ENCODE measurements around the gene CCDC78. TPM values are rescaled to one million over a fixed set of nuclear protein-coding genes. Genes with fewer than 3 reads are reported as not detected.

CCDC78 gene
- total and polyA plus RNA-seq, 4 donors: 0.59 to 16.0 (median 10.3) TPM

DNA sequence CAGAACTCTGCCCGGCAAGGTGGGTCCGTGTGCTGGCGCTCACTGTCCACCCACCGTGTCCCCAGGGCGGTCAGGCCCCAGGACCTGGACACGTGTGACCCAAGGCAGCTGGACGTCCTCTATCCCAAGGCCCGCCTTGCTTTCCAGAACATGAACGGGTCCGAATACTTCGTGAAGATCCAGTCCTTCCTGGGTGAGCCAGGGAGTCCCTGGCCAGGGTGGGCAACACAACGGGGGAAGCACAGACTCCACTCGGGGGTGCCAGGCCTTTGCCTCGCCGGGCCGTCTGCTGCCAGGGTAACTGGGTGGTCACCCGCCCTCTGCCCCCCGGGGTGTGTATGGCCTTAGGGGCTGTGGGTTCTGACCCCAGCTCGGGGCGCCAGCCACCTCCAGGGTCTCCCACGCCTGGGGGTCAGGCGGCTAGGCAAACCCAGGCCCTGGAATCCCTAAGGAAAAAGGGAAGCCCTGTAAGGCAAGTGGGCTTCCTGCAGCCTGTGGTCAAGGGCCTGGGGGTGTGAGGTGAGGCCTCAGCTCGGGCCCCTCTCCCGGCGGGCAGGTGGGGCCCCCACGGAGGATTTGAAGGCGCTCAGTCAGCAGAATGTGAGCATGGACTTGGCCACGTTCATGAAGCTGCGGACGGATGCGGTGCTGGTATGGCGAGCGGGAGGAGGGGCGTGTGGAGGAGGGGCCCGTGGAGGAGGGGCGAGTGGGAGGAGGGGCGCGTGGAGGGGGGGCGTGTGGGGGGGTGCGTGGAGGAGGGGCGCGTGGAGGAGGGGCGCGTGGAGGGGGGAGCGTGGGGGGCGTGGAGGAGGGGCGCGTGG lies 40.8 kb upstream of the CCDC78 start:
- Histone ChIP-seq H3K4me1 (ENCODE audit: control insufficient read depth, insufficient read depth, low read length) (no peaks in the 10 kb centered on the region), H3K4me3 (ENCODE audit: low read depth, low read length) (no peak overlapping the region), H3K27ac (ENCODE audit: low read depth, low read length) (no peak overlapping the region), H3K36me3 (ENCODE audit: control insufficient read depth, insufficient read depth, low read length) (no peaks in the 10 kb centered on the region), H3K9me3 (ENCODE audit: control insufficient read depth, insufficient read depth, low read length) (no peaks in the 10 kb centered on the region), H3K27me3 (ENCODE audit: control insufficient read depth, insufficient read depth, low read length) (no peaks in the 10 kb centered on the region)
- DNase-seq (ENCODE audit: low read depth in 4 of 6, low spot score in 6 of 6): no peak
- WGBS (ENCODE audit: insufficient coverage): 81% methylated on average over 24 of the region's 48 CpGs

DNA sequence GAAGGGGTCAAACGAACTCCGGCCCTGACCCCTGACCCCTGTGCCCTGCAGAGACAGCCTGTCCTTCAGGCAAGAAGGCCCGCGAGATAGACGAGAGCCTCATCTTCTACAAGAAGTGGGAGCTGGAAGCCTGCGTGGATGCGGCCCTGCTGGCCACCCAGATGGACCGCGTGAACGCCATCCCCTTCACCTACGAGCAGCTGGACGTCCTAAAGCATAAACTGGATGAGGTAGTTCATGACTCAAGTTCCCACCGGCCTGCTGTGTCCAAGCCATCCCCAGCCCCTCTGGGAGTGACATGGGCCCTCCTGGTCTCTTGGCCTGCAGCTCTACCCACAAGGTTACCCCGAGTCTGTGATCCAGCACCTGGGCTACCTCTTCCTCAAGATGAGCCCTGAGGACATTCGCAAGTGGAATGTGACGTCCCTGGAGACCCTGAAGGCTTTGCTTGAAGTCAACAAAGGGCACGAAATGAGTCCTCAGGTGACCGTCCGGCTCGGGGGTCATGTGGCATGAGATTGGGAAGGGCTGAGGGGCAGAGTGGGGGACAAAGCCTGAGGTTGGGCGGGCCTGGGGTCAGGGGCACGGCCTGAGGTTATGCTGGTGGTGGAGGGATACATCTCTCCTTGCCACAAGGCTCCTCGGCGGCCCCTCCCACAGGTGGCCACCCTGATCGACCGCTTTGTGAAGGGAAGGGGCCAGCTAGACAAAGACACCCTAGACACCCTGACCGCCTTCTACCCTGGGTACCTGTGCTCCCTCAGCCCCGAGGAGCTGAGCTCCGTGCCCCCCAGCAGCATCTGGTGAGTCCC lies 40.0 kb upstream of the CCDC78 start:
- H3K4me1 ChIP-seq (ENCODE audit: control insufficient read depth, insufficient read depth, low read length): no peaks in the 10 kb centered on the region
- H3K4me3 ChIP-seq (ENCODE audit: low read depth, low read length): no peak overlapping the region
- H3K9me3 ChIP-seq (ENCODE audit: control insufficient read depth, insufficient read depth, low read length): no peaks in the 10 kb centered on the region
- WGBS (ENCODE audit: insufficient coverage): 90% methylated on average over 28 of the region's 29 CpGs
- no peaks in the 10 kb centered on the region for H3K36me3 ChIP-seq (ENCODE audit: control insufficient read depth, insufficient read depth, low read length)
- no peak for DNase-seq (ENCODE audit: low read depth in 4 of 6, low spot score in 6 of 6)
- no peak overlapping the region for H3K27ac ChIP-seq (ENCODE audit: low read depth, low read length)
- H3K27me3 ChIP-seq (ENCODE audit: control insufficient read depth, insufficient read depth, low read length): no peaks in the 10 kb centered on the region

DNA sequence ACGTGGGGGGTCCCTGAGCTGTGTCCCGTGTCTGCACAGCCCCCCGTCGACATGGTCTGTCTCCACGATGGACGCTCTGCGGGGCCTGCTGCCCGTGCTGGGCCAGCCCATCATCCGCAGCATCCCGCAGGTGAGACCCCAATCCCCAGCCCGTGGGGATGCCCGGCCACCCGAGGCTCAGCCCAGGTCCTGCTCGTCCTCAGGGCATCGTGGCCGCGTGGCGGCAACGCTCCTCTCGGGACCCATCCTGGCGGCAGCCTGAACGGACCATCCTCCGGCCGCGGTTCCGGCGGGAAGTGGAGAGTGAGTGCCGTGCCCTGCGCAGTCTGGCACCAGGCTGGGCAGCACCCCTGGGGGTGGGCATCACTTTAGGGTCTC lies 39.2 kb upstream of the CCDC78 start:
- no peaks in the 10 kb centered on the region for H3K9me3 ChIP-seq (ENCODE audit: control insufficient read depth, insufficient read depth, low read length)
- H3K4me1 ChIP-seq (ENCODE audit: control insufficient read depth, insufficient read depth, low read length): no peaks in the 10 kb centered on the region
- no peak overlapping the region for H3K27ac ChIP-seq (ENCODE audit: low read depth, low read length)
- no peaks in the 10 kb centered on the region for H3K27me3 ChIP-seq (ENCODE audit: control insufficient read depth, insufficient read depth, low read length)
- H3K4me3 ChIP-seq (ENCODE audit: low read depth, low read length): no peak overlapping the region
- DNase-seq (ENCODE audit: low read depth in 4 of 6, low spot score in 6 of 6): no peak
- 94% methylated on average over 27 of the region's 29 CpGs for WGBS (ENCODE audit: insufficient coverage)
- no peaks in the 10 kb centered on the region for H3K36me3 ChIP-seq (ENCODE audit: control insufficient read depth, insufficient read depth, low read length)

DNA sequence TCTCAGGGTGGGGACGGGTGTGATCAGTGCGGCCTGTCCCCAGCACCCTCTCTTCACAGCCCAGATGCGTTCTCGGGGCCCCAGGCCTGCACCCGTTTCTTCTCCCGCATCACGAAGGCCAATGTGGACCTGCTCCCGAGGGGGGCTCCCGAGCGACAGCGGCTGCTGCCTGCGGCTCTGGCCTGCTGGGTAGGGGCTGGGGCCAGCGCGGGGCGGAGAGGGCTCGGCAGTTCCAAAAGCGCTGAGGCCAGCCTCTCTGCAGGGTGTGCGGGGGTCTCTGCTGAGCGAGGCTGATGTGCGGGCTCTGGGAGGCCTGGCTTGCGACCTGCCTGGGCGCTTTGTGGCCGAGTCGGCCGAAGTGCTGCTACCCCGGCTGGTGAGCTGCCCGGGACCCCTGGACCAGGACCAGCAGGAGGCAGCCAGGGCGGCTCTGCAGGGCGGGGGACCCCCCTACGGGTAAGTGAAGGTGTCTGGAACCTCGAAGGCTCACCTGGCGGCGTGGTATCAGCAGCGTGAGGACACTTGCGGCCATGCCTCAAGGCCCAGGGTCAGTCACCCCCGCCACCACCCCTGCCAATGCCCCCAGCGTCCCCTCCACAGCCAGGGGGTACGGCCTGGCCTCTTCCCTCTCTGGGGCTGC lies 38.7 kb upstream of the CCDC78 start:
- Histone ChIP-seq H3K36me3 (ENCODE audit: control insufficient read depth, insufficient read depth, low read length) (no peaks in the 10 kb centered on the region), H3K9me3 (ENCODE audit: control insufficient read depth, insufficient read depth, low read length) (no peaks in the 10 kb centered on the region), H3K4me1 (ENCODE audit: control insufficient read depth, insufficient read depth, low read length) (no peaks in the 10 kb centered on the region), H3K27ac (ENCODE audit: low read depth, low read length) (no peak overlapping the region), H3K27me3 (ENCODE audit: control insufficient read depth, insufficient read depth, low read length) (no peaks in the 10 kb centered on the region), H3K4me3 (ENCODE audit: low read depth, low read length) (no peak overlapping the region)
- no peak for DNase-seq (ENCODE audit: low read depth in 4 of 6, low spot score in 6 of 6)
- 88% methylated on average over 38 of the region's 38 CpGs for WGBS (ENCODE audit: insufficient coverage)

DNA sequence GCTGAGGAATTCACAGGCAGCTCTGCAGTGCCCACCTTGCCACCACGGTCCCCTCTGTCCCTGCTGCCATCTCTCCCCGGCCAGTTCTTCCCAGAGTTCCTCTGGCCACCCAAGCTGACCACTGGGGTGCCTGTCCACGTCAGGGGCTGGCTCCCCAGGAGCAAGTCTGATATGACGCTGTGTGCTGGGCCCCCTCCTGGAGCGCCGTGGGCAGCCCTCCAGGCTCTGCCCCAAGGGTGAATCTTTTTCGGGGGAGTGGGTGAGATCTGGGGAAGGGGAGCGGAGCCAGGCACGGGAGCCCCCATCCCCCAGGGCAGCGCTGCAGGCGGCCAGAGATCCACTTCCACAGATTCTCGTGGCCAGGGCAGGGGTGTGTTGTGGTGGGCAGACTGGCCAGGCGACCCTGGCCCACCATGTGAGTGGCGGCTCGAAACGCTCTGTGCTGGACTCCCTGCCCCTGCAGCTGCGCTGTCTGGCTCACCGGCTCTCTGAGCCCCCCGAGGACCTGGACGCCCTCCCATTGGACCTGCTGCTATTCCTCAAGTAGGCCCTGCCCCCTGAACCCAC lies 38.0 kb upstream of the CCDC78 start:
- no peaks in the 10 kb centered on the region for H3K27me3 ChIP-seq (ENCODE audit: control insufficient read depth, insufficient read depth, low read length)
- no peak overlapping the region for H3K27ac ChIP-seq (ENCODE audit: low read depth, low read length)
- H3K4me1 ChIP-seq (ENCODE audit: control insufficient read depth, insufficient read depth, low read length): no peaks in the 10 kb centered on the region
- no peak overlapping the region for H3K4me3 ChIP-seq (ENCODE audit: low read depth, low read length)
- no peak for DNase-seq (ENCODE audit: low read depth in 4 of 6, low spot score in 6 of 6)
- H3K36me3 ChIP-seq (ENCODE audit: control insufficient read depth, insufficient read depth, low read length): no peaks in the 10 kb centered on the region
- H3K9me3 ChIP-seq (ENCODE audit: control insufficient read depth, insufficient read depth, low read length): no peaks in the 10 kb centered on the region
- 74% methylated on average over 20 of the region's 20 CpGs for WGBS (ENCODE audit: insufficient coverage)

DNA sequence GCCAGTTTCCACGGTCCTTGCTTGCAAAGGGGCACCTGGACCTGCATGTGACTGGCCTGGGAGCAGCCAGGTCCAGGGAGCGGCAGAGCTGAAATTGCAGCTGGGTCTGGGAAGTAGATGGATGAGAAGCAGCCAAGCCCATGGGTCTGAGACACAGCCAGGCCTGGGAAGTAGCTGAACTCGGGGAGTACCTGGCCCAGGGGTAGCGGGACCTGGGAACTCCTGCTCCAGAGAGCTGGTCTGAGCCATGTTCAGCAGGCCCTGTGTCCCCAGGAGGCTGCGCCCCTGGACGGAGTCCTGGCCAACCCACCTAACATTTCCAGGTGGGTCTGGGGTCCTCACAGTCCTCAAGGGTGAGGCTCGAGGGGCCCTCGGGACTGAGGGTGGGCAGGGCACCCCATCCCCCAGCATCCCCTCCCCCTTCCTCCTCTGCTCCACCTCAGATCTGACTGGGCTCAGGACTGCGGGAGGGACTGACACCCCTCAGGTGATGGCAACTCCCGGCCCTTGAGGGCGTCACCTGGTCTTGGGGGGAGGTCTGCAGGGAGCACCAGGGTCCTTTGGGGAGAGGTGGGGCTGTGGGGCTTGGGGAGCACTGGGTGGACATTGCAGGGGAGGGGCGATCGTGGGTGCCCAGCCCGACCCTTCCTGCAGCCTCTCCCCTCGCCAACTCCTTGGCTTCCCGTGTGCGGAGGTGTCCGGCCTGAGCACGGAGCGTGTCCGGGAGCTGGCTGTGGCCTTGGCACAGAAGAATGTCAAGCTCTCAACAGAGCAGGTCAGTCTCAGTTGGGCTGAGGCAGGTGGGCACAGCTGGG lies 37.3 kb upstream of the CCDC78 start:
- no peak for DNase-seq (ENCODE audit: low read depth in 4 of 6, low spot score in 6 of 6)
- no peaks in the 10 kb centered on the region for H3K27me3 ChIP-seq (ENCODE audit: control insufficient read depth, insufficient read depth, low read length)
- H3K36me3 ChIP-seq (ENCODE audit: control insufficient read depth, insufficient read depth, low read length): no peaks in the 10 kb centered on the region
- no peaks in the 10 kb centered on the region for H3K4me1 ChIP-seq (ENCODE audit: control insufficient read depth, insufficient read depth, low read length)
- H3K4me3 ChIP-seq (ENCODE audit: low read depth, low read length): no peak overlapping the region
- no peak overlapping the region for H3K27ac ChIP-seq (ENCODE audit: low read depth, low read length)
- 82% methylated on average over 19 of the region's 21 CpGs for WGBS (ENCODE audit: insufficient coverage)
- H3K9me3 ChIP-seq (ENCODE audit: control insufficient read depth, insufficient read depth, low read length): no peaks in the 10 kb centered on the region

DNA sequence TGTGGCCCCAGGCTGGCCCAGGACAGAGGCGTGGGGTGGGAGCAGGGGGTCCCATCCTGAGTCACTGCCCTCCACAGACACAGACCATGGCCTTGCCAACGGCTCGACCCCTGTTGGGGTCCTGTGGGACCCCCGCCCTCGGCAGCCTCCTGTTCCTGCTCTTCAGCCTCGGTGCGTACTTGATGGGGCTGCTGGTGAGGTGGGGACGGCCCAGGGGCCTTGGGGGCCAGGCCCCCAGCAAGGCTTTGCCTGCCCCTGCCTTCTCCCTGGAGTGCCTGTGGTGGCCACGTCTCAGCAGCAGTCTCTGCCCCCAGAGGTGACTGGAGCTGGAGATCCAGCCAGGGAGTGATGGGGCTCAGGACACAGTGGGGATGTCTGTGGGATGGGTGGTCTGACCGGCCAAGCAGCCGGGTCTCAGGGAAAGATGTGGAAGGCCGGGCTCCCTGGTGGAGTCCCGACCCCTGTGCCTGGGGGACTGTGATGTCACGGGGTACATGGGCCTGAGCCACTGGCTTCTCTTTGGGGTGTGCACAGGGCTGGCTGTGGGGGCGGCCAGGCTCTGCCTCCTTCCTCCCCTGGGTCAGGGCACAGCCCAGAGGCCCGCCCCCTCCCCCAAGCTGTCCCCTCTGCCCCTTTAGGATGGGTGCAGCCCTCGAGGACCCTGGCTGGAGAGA lies 36.5 kb upstream of the CCDC78 start:
- 75% methylated on average over 15 of the region's 17 CpGs for WGBS (ENCODE audit: insufficient coverage)
- no peaks in the 10 kb centered on the region for H3K4me1 ChIP-seq (ENCODE audit: control insufficient read depth, insufficient read depth, low read length)
- no peak overlapping the region for H3K4me3 ChIP-seq (ENCODE audit: low read depth, low read length)
- H3K27ac ChIP-seq (ENCODE audit: low read depth, low read length): no peak overlapping the region
- no peaks in the 10 kb centered on the region for H3K27me3 ChIP-seq (ENCODE audit: control insufficient read depth, insufficient read depth, low read length)
- DNase-seq (ENCODE audit: low read depth in 4 of 6, low spot score in 6 of 6): no peak
- H3K9me3 ChIP-seq (ENCODE audit: control insufficient read depth, insufficient read depth, low read length): no peaks in the 10 kb centered on the region
- H3K36me3 ChIP-seq (ENCODE audit: control insufficient read depth, insufficient read depth, low read length): no peaks in the 10 kb centered on the region

DNA sequence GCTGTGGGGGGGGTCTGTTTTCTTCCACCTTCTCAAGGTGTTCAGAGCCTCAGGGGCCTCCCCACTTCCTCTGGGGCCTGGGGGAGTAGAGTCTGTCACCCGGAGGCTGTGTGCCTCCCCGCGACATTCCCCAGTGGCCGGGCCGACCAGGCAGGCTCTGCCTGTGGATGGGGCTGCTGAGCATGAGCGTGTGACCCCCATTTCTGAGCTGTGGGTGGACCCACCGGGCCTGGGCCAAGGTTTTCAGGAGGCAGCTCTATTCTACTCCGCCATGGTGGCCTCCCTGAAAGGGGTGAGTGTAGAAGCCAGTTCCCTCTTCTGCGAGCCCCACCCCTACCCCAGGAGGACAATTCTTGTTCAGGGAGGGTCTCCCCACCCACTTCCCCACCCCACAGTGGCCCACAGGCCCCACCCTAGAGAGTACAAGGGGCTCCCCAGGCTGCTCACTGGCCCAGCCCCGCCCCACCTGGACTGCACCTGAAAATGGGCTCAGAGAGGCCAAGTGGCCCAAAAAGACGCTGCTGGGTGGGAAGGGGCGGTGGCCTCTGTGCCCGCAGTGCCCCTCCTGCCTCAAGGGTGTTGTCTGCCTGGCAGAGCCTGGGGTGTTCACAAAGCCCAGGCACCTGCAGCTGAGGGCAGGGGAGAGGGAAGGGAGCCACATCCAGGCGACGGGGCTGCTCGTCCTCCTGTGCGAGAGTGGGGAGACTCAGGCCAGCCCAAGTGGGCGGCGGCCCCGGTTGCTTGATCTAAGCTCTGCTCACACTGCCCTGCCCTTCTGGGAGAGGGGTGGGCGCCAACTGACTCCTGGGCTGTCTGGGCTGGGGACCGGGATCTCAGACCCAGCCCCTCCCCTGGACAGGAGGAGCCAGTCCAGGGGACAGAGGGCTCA lies 35.6 kb upstream of the CCDC78 start:
- H3K36me3 ChIP-seq (ENCODE audit: control insufficient read depth, insufficient read depth, low read length): no peaks in the 10 kb centered on the region
- WGBS (ENCODE audit: insufficient coverage): 58% methylated on average over 18 of the region's 22 CpGs
- no peaks in the 10 kb centered on the region for H3K27me3 ChIP-seq (ENCODE audit: control insufficient read depth, insufficient read depth, low read length)
- no peaks in the 10 kb centered on the region for H3K4me1 ChIP-seq (ENCODE audit: control insufficient read depth, insufficient read depth, low read length)
- no peak overlapping the region for H3K4me3 ChIP-seq (ENCODE audit: low read depth, low read length)
- H3K9me3 ChIP-seq (ENCODE audit: control insufficient read depth, insufficient read depth, low read length): no peaks in the 10 kb centered on the region
- no peak overlapping the region for H3K27ac ChIP-seq (ENCODE audit: low read depth, low read length)
- no peak for DNase-seq (ENCODE audit: low read depth in 4 of 6, low spot score in 6 of 6)
